ENCODE measurements around the gene ZWILCH. TPM values are rescaled to one million over a fixed set of nuclear protein-coding genes. Genes with fewer than 3 reads are reported as not detected.

Gene ZWILCH
- total RNA-seq, 1 donor, result 36.5 TPM

DNA sequence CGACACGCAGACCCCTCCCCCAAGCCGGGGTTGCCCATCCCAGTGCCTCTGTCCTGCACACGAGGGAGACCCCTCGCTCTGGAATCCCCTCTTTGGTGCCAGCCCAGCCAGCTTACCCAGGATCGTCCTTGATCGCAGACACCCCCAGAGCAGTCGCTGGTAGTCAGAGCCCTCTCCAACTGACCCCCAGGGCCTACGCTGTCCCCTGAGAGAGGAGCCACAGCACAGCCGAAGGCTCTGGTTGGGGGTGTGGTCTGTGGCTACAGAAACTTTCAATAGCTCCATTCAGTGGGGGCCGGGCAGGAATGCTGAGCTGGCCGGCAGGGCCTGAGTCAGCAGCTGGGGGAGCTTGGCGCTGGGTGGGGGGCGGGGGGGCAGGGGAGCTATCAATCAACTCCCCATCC, 60.6 kb downstream of the ZWILCH start, which contains the start of gene LCTL:
Gene LCTL, minus strand, starts transcription at position 258 of the 404 bp plus-strand sequence. CDS start 633 bp downstream, outside the sequence.
- peak; percentile 46 for DNase-seq (ENCODE audit: low read depth)
- TF ChIP-seq, protein P1, sequence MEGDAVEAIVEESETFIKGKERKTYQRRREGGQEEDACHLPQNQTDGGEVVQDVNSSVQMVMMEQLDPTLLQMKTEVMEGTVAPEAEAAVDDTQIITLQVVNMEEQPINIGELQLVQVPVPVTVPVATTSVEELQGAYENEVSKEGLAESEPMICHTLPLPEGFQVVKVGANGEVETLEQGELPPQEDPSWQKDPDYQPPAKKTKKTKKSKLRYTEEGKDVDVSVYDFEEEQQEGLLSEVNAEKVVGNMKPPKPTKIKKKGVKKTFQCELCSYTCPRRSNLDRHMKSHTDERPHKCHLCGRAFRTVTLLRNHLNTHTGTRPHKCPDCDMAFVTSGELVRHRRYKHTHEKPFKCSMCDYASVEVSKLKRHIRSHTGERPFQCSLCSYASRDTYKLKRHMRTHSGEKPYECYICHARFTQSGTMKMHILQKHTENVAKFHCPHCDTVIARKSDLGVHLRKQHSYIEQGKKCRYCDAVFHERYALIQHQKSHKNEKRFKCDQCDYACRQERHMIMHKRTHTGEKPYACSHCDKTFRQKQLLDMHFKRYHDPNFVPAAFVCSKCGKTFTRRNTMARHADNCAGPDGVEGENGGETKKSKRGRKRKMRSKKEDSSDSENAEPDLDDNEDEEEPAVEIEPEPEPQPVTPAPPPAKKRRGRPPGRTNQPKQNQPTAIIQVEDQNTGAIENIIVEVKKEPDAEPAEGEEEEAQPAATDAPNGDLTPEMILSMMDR (IDR thresholded peaks at IDR 0.05; ENCODE audit: insufficient read depth, low read length), result no peak
- H3K4me3 ChIP-seq (ENCODE audit: low read depth, low read length), result no peak within 1 kb of the TSS

DNA sequence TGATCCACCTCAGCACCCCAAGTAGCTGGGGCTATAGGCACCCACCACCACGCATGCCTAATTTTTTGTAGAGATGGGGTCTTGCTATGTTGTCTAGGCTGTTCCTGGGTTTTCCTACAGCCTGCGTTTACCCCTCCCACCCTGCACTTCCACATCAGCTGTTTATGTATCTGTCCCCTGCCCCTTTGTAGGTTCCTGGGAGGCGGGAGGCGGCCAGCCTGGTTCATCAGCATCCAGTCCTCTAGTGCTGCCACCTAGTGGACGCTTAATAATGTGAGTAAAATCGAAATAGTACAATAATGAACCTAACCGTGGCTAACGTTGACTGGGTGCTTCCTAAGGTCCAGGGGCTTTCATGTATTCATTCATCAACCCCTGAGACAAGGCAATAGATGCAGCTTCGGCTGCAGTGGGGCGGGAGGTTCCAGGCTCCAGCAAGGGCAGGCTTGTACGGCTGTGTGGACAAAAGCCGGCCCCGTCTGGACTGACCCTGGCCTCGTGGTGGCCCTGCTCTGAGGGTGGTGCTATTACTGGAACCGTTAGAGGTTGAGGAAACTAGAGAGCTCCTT, 61.9 kb downstream of the ZWILCH start:
- TF ChIP-seq, protein P1 (IDR thresholded peaks at IDR 0.05; ENCODE audit: insufficient read depth, low read length), result peak; percentile 67
- DNase-seq (ENCODE audit: low read depth), result peak; percentile 76
- H3K4me3 ChIP-seq (ENCODE audit: low read depth, low read length), result no peak overlapping the region

DNA sequence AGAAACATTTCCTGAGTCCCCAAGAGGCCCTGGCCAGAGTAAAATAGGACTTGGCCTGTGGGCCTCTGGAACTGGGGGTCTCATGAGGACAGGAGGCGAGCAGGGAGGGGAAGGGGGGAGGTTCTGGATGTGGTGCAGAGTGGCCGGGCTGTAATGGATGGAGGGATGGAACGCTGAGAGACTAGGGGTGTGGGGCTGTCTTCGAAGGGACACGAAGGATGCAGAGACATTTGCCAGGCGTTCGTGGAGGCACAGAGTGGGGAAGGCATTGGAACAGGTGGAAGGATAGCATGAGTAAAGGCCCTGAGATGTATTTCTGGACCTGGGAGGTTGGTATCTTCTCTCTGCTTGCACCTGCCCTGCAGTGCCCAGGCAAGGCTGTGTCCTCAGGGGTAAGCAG, 62.8 kb downstream of the ZWILCH start:
- H3K4me3 ChIP-seq (ENCODE audit: low read depth, low read length), result no peak overlapping the region
- TF ChIP-seq, protein P1 (IDR thresholded peaks at IDR 0.05; ENCODE audit: insufficient read depth, low read length), result no peak
- DNase-seq (ENCODE audit: low read depth), result no peak

DNA sequence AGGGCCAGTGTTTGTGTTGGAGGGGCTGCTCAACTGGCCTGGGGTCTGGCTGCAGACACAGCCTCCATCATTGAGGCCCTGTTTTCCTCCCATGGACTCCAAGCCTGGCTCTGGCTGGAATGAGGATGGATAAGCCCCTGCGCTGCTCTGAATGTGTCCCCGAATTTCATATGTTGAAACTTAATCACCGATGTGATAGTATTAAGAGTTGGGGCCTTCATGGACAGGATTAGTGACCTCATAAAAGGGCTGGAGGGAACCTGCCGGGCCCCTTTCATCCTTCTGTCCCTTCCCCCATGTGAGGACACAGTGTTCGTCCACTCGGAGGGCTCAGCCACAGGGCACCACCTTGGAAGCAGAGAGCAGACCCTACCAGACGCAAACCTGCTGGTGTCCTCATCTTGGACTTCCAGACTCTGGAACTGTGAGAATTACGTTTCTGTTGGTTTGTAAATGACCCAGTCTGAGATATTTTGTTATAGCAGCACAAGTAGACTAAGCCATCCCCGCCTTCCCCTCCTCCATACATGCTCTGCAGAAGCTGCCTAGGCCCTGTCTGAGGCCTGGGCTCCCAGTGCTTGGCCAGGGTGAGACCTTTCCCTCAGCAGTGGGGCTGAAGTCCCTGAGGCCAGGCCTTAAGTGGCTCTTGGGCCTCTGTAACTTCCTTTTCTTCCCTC, 64.5 kb downstream of the ZWILCH start:
- TF ChIP-seq, protein P1 (IDR thresholded peaks at IDR 0.05; ENCODE audit: insufficient read depth, low read length), result no peak
- no peak overlapping the region for H3K4me3 ChIP-seq (ENCODE audit: low read depth, low read length)
- no peak for DNase-seq (ENCODE audit: low read depth)

DNA sequence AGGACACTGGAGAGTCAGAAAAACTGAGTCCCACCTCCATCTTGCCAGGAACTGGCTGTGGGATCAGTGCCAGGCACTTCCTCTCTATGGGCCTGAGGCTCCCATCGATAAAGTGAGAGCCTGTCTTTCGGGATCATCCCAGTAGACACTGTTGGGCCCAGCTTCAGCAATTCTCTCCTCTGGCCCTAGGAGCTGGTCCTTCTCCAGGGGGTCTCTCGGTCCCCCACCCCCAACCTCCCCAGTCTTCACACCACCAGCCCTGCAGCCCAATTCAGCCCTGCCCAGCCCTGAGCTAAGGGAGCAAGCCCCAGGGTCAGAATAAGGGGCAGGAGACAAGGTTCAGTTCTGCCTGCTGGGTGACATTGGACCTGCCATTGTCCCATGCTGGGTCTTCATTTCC, 65.2 kb downstream of the ZWILCH start:
- DNase-seq (ENCODE audit: low read depth), result no peak
- TF ChIP-seq, protein P1 (IDR thresholded peaks at IDR 0.05; ENCODE audit: insufficient read depth, low read length), result no peak
- no peak overlapping the region for H3K4me3 ChIP-seq (ENCODE audit: low read depth, low read length)

DNA sequence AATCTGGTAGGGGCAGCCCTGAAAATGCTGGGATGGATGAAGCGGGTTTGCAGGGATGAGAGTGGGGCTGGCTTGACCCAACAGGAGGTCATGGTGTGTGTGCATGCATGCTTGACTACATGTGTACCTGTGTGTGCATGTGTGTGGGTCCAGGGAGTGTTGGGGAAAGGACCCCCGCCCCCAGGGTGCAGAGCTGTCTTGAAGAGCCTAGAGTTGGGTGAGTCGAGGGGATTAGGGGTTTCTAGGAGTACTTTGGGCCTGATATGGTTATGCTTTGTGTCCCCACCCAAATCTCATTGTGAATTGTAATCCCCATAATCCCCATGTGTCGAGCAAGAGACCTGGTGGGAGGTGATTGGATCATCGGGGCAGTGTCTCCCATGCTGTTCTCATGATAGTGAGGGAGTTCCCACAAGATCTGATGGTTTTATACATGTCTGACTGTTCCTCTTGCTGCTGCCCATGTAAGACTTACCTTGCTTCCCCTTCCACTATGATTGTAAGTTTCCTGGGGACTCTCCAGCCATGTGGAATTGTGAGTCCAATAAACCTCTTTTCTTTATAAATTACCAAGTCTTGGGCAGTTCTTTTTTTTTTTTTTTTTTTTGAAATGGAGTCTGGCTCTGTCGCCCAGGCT, 65.8 kb downstream of the ZWILCH start:
- TF ChIP-seq, protein P1 (IDR thresholded peaks at IDR 0.05; ENCODE audit: insufficient read depth, low read length), result no peak
- DNase-seq (ENCODE audit: low read depth), result no peak
- no peak overlapping the region for H3K4me3 ChIP-seq (ENCODE audit: low read depth, low read length)

Measured in fibroblast of the aortic adventitia (primary cell).